ENCODE data around the gene ENC1. TPM values are rescaled to one million over a fixed set of nuclear protein-coding genes. Genes with fewer than 3 reads are reported as not detected.

The ENC1 gene
- total and polyA plus RNA-seq, 10 of the 15 experiments (the other 5 are each of a cell fraction or from before 2014, with no cell fraction given): 8.2 to 55.5 (median 32.1) TPM

DNA sequence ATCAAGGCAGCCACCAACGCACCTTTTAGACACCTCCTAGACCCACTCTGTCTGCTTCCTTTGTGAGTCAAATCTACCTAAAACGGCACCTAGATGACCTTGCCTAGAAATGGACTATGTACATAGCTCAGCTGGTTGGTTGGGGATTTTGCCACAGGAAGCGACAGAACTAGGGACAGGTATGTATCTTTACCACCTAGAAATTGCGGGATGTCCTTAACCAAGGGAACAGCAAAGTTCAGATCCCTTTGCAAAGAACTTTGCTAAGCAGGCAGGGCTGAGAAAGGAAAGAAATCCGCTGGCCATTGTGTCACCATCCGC is 2.0 kb upstream of the ENC1 start:
- Histone ChIP-seq H3K9ac (ENCODE audit: control insufficient read depth, insufficient read depth, low read length) (no peak overlapping the region), H3K36me3 (ENCODE audit: control insufficient read depth in 2 of 2, insufficient read depth in 2 of 2, low read length in 1 of 2) (no peaks in the 10 kb centered on the region), H3K4me3 (no peak overlapping the region), H3K9me3 (replicated peaks; ENCODE audit: control insufficient read depth, insufficient read depth, low read length) (no peaks in the 10 kb centered on the region), H2AFZ (ENCODE audit: control insufficient read depth, low read depth, low read length) (no peak overlapping the region), H4K20me1 (ENCODE audit: control insufficient read depth, insufficient read depth) (no peaks in the 10 kb centered on the region), H3K27me3 (replicated peaks in 1 of 2; ENCODE audit: control insufficient read depth in 2 of 2, insufficient read depth in 2 of 2, low read length in 1 of 2) (no peaks in the 10 kb centered on the region; a peak in 1 of 4 replicates), H3K4me1 (ENCODE audit: control insufficient read depth, insufficient read depth, low read length) (peaks cover 9% of the 10 kb centered on the region), H3K27ac (ENCODE audit: control insufficient read depth, insufficient read depth) (no peak overlapping the region), H3K79me2 (ENCODE audit: control insufficient read depth, insufficient read depth, low read length) (peaks cover 29% of the 10 kb centered on the region), H3K4me2 (ENCODE audit: control insufficient read depth, insufficient read depth) (no peak overlapping the region)
- 33% methylated on average over 6 of the region's 6 CpGs for WGBS (ENCODE audit: insufficient coverage, insufficient replicate concordance, low lambda C conversion rate, missing lambda C conversion rate)
- CTCF ChIA-PET: interaction anchor here (1.0 to 5.6 kb wide), 18 partner anchors 11 to 744 kb away, joined by 3 to 65 read pairs (median 4); no protein-coding TSS in a partner anchor
- ATAC-seq (no peak), DNase-seq (ENCODE audit: low read depth, low spot score) (no peak), FAIRE-seq (no peak)
- intact Hi-C loops (cut with micrococcal nuclease; ENCODE audit: unreplicated experiment): loop anchor here (10.0 kb wide), 1 partner anchor 348 kb away; no protein-coding TSS in a partner anchor
- in situ Hi-C loops (cut with MboI): no loop called here
- RAD21 ChIA-PET (ENCODE audit: unreplicated experiment): interaction anchor here (1.0 to 5.5 kb wide), 12 partner anchors 12 to 743 kb away, joined by 3 to 45 read pairs (median 6); no protein-coding TSS in a partner anchor
- POLR2A ChIA-PET: interaction anchor here (0.6 to 2.0 kb wide), 2 partner anchors 55 to 740 kb away, joined by 3 to 6 read pairs; no protein-coding TSS in a partner anchor
- BruUV-seq (replicated peaks): no TSS peak
- SMC1A ChIA-PET (ENCODE audit: uncharacterized antibody, unreplicated experiment): interaction anchor here (0.7 to 8.1 kb wide), 20 partner anchors 11 to 757 kb away, joined by 3 to 71 read pairs (median 3); no protein-coding TSS in a partner anchor
- TF ChIP-seq LARP7 (IDR thresholded peaks at IDR 0.05) (no peak), ATF7 (IDR thresholded peaks at IDR 0.05; ENCODE audit: low read depth) (no peak), BRCA1 (IDR thresholded peaks at IDR 0.05; ENCODE audit: low read depth, low read length) (no peak), CREM (IDR thresholded peaks at IDR 0.05; ENCODE audit: low read depth) (no peak), MYC (IDR thresholded peaks at IDR 0.05; ENCODE audit: insufficient read depth, insufficient read length, insufficient replicate concordance, low read length, severe bottlenecking) (no peak), ESRRA (IDR thresholded peaks at IDR 0.05; ENCODE audit: low read length) (no peak), ZNF217 (IDR thresholded peaks at IDR 0.05) (no peak), CREB1 (IDR thresholded peaks at IDR 0.05; ENCODE audit: low read depth) (no peak), TAF1 (IDR thresholded peaks at IDR 0.05; ENCODE audit: borderline replicate concordance, low read depth, low read length) (no peak), SRF (IDR thresholded peaks at IDR 0.05; ENCODE audit: low read depth in 2 of 2, low read length in 2 of 2) (no peak), HDAC6 (IDR thresholded peaks at IDR 0.05; ENCODE audit: unreplicated experiment) (no peak), HCFC1 (IDR thresholded peaks at IDR 0.05; ENCODE audit: low read length) (no peak), CEBPB (IDR thresholded peaks at IDR 0.05; ENCODE audit: borderline replicate concordance in 1 of 2, low read depth in 2 of 2, low read length in 2 of 2) (no peak), CHD2 (IDR thresholded peaks at IDR 0.05; ENCODE audit: borderline replicate concordance, low read depth, low read length) (no peak), MEF2B (IDR thresholded peaks at IDR 0.05; ENCODE audit: partially characterized antibody, poor library complexity, severe bottlenecking) (no peak), NR2F1 (conservative IDR thresholded peaks at IDR 0.05) (no peak), CBFB (IDR thresholded peaks at IDR 0.05; ENCODE audit: low read depth) (no peak), STAT3 (IDR thresholded peaks at IDR 0.05; ENCODE audit: low read depth, low read length) (no peak)
- TF ChIP-seq, protein P1, sequence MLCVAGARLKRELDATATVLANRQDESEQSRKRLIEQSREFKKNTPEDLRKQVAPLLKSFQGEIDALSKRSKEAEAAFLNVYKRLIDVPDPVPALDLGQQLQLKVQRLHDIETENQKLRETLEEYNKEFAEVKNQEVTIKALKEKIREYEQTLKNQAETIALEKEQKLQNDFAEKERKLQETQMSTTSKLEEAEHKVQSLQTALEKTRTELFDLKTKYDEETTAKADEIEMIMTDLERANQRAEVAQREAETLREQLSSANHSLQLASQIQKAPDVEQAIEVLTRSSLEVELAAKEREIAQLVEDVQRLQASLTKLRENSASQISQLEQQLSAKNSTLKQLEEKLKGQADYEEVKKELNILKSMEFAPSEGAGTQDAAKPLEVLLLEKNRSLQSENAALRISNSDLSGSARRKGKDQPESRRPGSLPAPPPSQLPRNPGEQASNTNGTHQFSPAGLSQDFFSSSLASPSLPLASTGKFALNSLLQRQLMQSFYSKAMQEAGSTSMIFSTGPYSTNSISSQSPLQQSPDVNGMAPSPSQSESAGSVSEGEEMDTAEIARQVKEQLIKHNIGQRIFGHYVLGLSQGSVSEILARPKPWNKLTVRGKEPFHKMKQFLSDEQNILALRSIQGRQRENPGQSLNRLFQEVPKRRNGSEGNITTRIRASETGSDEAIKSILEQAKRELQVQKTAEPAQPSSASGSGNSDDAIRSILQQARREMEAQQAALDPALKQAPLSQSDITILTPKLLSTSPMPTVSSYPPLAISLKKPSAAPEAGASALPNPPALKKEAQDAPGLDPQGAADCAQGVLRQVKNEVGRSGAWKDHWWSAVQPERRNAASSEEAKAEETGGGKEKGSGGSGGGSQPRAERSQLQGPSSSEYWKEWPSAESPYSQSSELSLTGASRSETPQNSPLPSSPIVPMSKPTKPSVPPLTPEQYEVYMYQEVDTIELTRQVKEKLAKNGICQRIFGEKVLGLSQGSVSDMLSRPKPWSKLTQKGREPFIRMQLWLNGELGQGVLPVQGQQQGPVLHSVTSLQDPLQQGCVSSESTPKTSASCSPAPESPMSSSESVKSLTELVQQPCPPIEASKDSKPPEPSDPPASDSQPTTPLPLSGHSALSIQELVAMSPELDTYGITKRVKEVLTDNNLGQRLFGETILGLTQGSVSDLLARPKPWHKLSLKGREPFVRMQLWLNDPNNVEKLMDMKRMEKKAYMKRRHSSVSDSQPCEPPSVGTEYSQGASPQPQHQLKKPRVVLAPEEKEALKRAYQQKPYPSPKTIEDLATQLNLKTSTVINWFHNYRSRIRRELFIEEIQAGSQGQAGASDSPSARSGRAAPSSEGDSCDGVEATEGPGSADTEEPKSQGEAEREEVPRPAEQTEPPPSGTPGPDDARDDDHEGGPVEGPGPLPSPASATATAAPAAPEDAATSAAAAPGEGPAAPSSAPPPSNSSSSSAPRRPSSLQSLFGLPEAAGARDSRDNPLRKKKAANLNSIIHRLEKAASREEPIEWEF (IDR thresholded peaks at IDR 0.05; ENCODE audit: insufficient replicate concordance, low read depth, low read length): no peak

Measured in GM12878 (cell line).